Activated B cell treated with CpG ODN at 0.5 μM for 24 hours (primary cell): Measurements from ENCODE around the gene RAB6A. TPM values are rescaled to one million over a fixed set of nuclear protein-coding genes. Genes with fewer than 3 reads are reported as not detected.
"Not testable (repeated sequence)": the region's sequence is repeated elsewhere in the genome, so short reads cannot be mapped to it uniquely, and the experiment has no call there.

ENCODE experiments used
- ATAC-seq: fragments of 200-7000 bp; cut with Tn5 transposase; one replicate; pipeline ENCODE4 v1.10.0; 2021; ENCODE audit warnings: low read depth, mild to moderate bottlenecking, moderate library complexity
- CTCF ChIA-PET: fragments of 350-600 bp; sonication (Branson Sonifier 250); formaldehyde crosslinking; loops from one replicate; lab custom pipeline; 2021; ENCODE audit warnings: antibody characterized with exemption; lab: Charles Lee
- POLR2A ChIA-PET: fragments of 350-600 bp; sonication (Branson Sonifier 250); formaldehyde crosslinking; loops from one replicate; lab custom pipeline; 2021; ENCODE audit warnings: antibody characterized with exemption; lab: Charles Lee
- DNase-seq: peaks from one replicate; pipeline ENCODE4 v3.0.0; 2022
- H3K27ac Mint-ChIP-seq: one replicate; pipeline ENCODE4 v1.8.0; 2020; ENCODE audit warnings: mixed read lengths
- H3K27me3 Mint-ChIP-seq: one replicate; pipeline ENCODE4 v1.8.0; 2021; ENCODE audit warnings: mixed read lengths
- H3K36me3 Mint-ChIP-seq: one replicate; pipeline ENCODE4 v1.8.0; 2021; ENCODE audit warnings: low read depth, mixed read lengths
- H3K4me1 Mint-ChIP-seq: one replicate; pipeline ENCODE4 v1.8.0; 2021; ENCODE audit warnings: mixed read lengths
- H3K4me3 Mint-ChIP-seq: one replicate; pipeline ENCODE4 v1.8.0; 2020; ENCODE audit warnings: mild to moderate bottlenecking, mixed read lengths
- H3K9me3 Mint-ChIP-seq: one replicate; pipeline ENCODE4 v1.8.0; 2020; ENCODE audit warnings: mixed read lengths
- intact Hi-C: fragments of 100-400 bp; cut with micrococcal nuclease; formaldehyde crosslinking; loops from one replicate; pipeline ENCODE4 v1.15.1; 2024
- total RNA-seq: library from RNA; stranded (reverse); gene quantifications from 2 replicates; pipeline ENCODE4 v1.2.3, GENCODE V29; 2022
- TF ChIP-seq, protein P1 (sequence below): fragments of 200-600 bp; IDR thresholded peaks from one replicate; pipeline ENCODE4 v1.8.0; 2022; ENCODE audit warnings: antibody characterized with exemption, mild to moderate bottlenecking

The RAB6A gene
- total RNA-seq, 1 donor from 2014 or later = 53.3 TPM

GRCh38 chr11:73752903-73753302 lies 8.0 kb downstream of the RAB6A start:
- CTCF ChIA-PET = no interaction called here
- Mint-ChIP-seq H3K9me3 (no peaks in the 10 kb centered on the region), H3K27ac (no peak overlapping the region), H3K4me3 (no peak overlapping the region), H3K27me3 (no peaks in the 10 kb centered on the region), H3K4me1 (peaks cover 36% of the 10 kb centered on the region), H3K36me3 (peaks cover 11% of the 10 kb centered on the region)
- POLR2A ChIA-PET = no interaction called here
- DNase-seq = no peak
- ATAC-seq = no peak
- TF ChIP-seq, protein P1, sequence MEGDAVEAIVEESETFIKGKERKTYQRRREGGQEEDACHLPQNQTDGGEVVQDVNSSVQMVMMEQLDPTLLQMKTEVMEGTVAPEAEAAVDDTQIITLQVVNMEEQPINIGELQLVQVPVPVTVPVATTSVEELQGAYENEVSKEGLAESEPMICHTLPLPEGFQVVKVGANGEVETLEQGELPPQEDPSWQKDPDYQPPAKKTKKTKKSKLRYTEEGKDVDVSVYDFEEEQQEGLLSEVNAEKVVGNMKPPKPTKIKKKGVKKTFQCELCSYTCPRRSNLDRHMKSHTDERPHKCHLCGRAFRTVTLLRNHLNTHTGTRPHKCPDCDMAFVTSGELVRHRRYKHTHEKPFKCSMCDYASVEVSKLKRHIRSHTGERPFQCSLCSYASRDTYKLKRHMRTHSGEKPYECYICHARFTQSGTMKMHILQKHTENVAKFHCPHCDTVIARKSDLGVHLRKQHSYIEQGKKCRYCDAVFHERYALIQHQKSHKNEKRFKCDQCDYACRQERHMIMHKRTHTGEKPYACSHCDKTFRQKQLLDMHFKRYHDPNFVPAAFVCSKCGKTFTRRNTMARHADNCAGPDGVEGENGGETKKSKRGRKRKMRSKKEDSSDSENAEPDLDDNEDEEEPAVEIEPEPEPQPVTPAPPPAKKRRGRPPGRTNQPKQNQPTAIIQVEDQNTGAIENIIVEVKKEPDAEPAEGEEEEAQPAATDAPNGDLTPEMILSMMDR = no peak
- intact Hi-C loops = no loop called here

- CTCF ChIA-PET = no interaction called here
Measured at GRCh38 chr11:73752216-73752867, 8.5 kb downstream of the RAB6A start.

DNA sequence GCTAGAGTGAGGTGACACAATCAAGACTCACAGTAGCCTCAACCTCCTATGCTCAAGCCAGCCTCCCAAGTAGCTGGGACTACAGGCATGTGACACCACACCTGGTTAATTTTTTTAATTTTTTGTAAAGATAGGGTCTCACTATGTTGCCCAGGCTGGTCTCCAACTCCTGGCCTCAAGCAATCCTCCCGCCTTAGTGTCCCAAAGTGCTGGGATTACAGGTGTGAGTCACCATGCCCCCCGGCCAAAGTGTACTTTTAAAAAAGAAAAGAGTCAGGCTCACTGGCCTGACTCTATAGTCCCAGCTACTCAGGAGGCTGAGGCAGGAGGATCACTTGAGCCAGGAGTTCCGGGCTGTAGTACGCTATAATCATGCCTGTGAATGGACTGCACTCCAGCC lies 10.0 kb downstream of the RAB6A start:
- Mint-ChIP-seq H3K4me1 (peaks cover 36% of the 10 kb centered on the region), H3K36me3 (peaks cover 12% of the 10 kb centered on the region)
- H3K27ac Mint-ChIP-seq, ATAC-seq, DNase-seq, H3K27me3 Mint-ChIP-seq, CTCF ChIA-PET, H3K9me3 Mint-ChIP-seq, H3K4me3 Mint-ChIP-seq, intact Hi-C loops: not testable (repeated sequence)
- POLR2A ChIA-PET = interaction anchor here (1.9 kb wide), 1 partner anchor 29 kb away, joined by 5 read pairs; no protein-coding TSS in a partner anchor

More at GRCh38 chr11:73752216-73752867, 8.5 kb downstream of the RAB6A start:
- Mint-ChIP-seq H3K9me3 (no peaks in the 10 kb centered on the region), H3K27ac (no peak overlapping the region), H3K27me3 (no peaks in the 10 kb centered on the region), H3K4me3 (no peak overlapping the region), H3K36me3 (peaks cover 12% of the 10 kb centered on the region), H3K4me1 (peaks cover 35% of the 10 kb centered on the region)
- POLR2A ChIA-PET = interaction anchor here (1.9 kb wide), 1 partner anchor 27 kb away, joined by 5 read pairs; no protein-coding TSS in a partner anchor
- DNase-seq (no peak), ATAC-seq (no peak)
- TF ChIP-seq, protein P1 = no peak
- intact Hi-C loops = no loop called here

DNA sequence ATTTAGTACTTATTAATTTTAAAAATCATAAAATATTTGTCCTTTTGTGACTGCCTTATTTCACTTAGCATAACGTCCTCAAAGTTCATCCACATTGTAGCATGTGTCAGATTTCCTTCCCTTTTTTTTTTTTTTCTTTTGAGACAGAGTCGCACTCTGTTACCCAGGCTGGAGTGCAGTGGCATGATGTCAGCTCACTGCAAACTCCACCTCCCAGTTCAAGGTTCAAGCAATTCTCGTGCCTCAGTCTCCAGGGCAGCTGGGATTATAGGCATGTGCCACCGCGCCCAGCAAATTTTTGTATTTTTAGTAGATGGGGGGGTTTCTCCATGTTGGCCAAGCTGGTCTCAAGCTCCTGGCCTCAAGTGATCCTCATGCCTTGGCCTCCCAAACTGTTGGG lies 10.6 kb downstream of the RAB6A start:
- intact Hi-C loops = no loop called here
- TF ChIP-seq, protein P1 = no peak
- peaks cover 35% of the 10 kb centered on the region for H3K4me1 Mint-ChIP-seq
- no peak for ATAC-seq
- no peaks in the 10 kb centered on the region for H3K27me3 Mint-ChIP-seq
- H3K9me3 Mint-ChIP-seq = no peaks in the 10 kb centered on the region
- H3K27ac Mint-ChIP-seq = no peak overlapping the region
- DNase-seq = no peak
- CTCF ChIA-PET = no interaction called here
- peaks cover 12% of the 10 kb centered on the region for H3K36me3 Mint-ChIP-seq
- H3K4me3 Mint-ChIP-seq = no peak overlapping the region
- POLR2A ChIA-PET = no interaction called here

GRCh38 chr11:73749118-73749517 lies 11.8 kb downstream of the RAB6A start:
- no peak for DNase-seq
- POLR2A ChIA-PET = no interaction called here
- H3K27ac Mint-ChIP-seq = no peak overlapping the region
- TF ChIP-seq, protein P1 = no peak
- CTCF ChIA-PET = no interaction called here
- H3K4me3 Mint-ChIP-seq = no peak overlapping the region
- no peaks in the 10 kb centered on the region for H3K27me3 Mint-ChIP-seq
- H3K4me1 Mint-ChIP-seq = peaks cover 32% of the 10 kb centered on the region
- intact Hi-C loops = no loop called here
- H3K36me3 Mint-ChIP-seq = peaks cover 12% of the 10 kb centered on the region
- no peaks in the 10 kb centered on the region for H3K9me3 Mint-ChIP-seq
- no peak for ATAC-seq
